Loucy (cell line): ENCODE measurements around the gene FOXJ3.

Experiments
- H2AFZ ChIP-seq: fragments of 200-600 bp; sonication (generic); 2 replicates; pipeline ENCODE4 v1.6.0; 2016; ENCODE audit warnings: antibody characterized with exemption, mild to moderate bottlenecking, low read length, moderate library complexity
- H3F3A ChIP-seq: fragments of 200-600 bp; 2 replicates; pipeline ENCODE4 v1.6.0; 2016; ENCODE audit warnings: antibody characterized with exemption, low read depth, mild to moderate bottlenecking
- H3K27me3 ChIP-seq: fragments of 200-600 bp; sonication (generic); 2 replicates; pipeline ENCODE4 v1.6.1; 2014; ENCODE audit warnings: low read length, mild to moderate bottlenecking; ENCODE audit not compliant: insufficient read depth, poor library complexity, severe bottlenecking
- H3K36me3 ChIP-seq: fragments of 200-600 bp; sonication (generic); 2 replicates; pipeline ENCODE4 v1.6.1; 2016; ENCODE audit warnings: low read length; ENCODE audit not compliant: insufficient read depth
- H3K4me1 ChIP-seq: fragments of 200-600 bp; sonication (generic); 2 replicates; pipeline ENCODE4 v1.5.1; 2014; ENCODE audit warnings: low read length, mild to moderate bottlenecking; ENCODE audit not compliant: insufficient read depth, poor library complexity, severe bottlenecking
- H3K4me2 ChIP-seq: fragments of 200-600 bp; sonication (generic); 2 replicates; pipeline ENCODE4 v1.6.0; 2014; ENCODE audit warnings: antibody characterized with exemption, low read length, low read depth, mild to moderate bottlenecking; ENCODE audit not compliant: poor library complexity, severe bottlenecking
- H3K4me3 ChIP-seq: fragments of 200-600 bp; sonication (generic); 2 replicates; pipeline ENCODE4 v1.5.1; 2014; ENCODE audit warnings: low read length, mild to moderate bottlenecking, mixed read lengths; ENCODE audit not compliant: poor library complexity, severe bottlenecking
- H3K79me2 ChIP-seq: fragments of 200-600 bp; sonication (generic); 2 replicates; pipeline ENCODE4 v1.6.1; 2014; ENCODE audit warnings: low read length; ENCODE audit not compliant: insufficient read depth
- H3K9ac ChIP-seq: fragments of 200-600 bp; sonication (generic); 2 replicates; pipeline ENCODE4 v1.6.0; 2014; ENCODE audit warnings: mild to moderate bottlenecking, low read depth, low read length, moderate library complexity; ENCODE audit not compliant: poor library complexity, severe bottlenecking
- H3K9me2 ChIP-seq: fragments of 200-600 bp; sonication (generic); replicated peaks from 2 replicates; pipeline ENCODE4 v1.6.1; 2016; ENCODE audit warnings: low read depth, low read length, mixed read lengths
- H3K9me3 ChIP-seq: fragments of 200-600 bp; sonication (generic); 2 replicates; pipeline ENCODE4 v1.6.1; 2014; ENCODE audit warnings: mild to moderate bottlenecking, antibody characterized with exemption, low read length, low read depth; ENCODE audit not compliant: insufficient read depth
- H4K20me1 ChIP-seq: fragments of 200-600 bp; sonication (generic); 2 replicates; pipeline ENCODE4 v1.6.0; 2014; ENCODE audit warnings: antibody characterized with exemption, low read length, mild to moderate bottlenecking; ENCODE audit not compliant: insufficient read depth, poor library complexity, severe bottlenecking
- CTCF ChIP-seq: fragments of 200-600 bp; sonication (generic); conservative IDR thresholded peaks from 2 replicates; pipeline ENCODE4 v1.5.1; 2014; ENCODE audit warnings: mild to moderate bottlenecking, antibody characterized with exemption, low read length
- EZH2phosphoT487 ChIP-seq: fragments of 200-600 bp; IDR thresholded peaks from 2 replicates; pipeline ENCODE4 v1.6.1; 2018; ENCODE audit warnings: antibody characterized with exemption, mild to moderate bottlenecking, moderate library complexity, borderline replicate concordance

The FOXJ3 gene

GRCh38 chr1:42358791-42359190 is 23.8 kb upstream of the FOXJ3 start:
- no peaks in the 10 kb centered on the region for H3K36me3 ChIP-seq
- no peak for TF ChIP-seq EZH2phosphoT487
- TF ChIP-seq CTCF, result no peak
- H3K4me3 ChIP-seq, result no peak overlapping the region

GRCh38 chr1:42350086-42350485 is 15.1 kb upstream of the FOXJ3 start:
- Histone ChIP-seq H2AFZ (no peak overlapping the region), H3K27me3 (no peaks in the 10 kb centered on the region), H3K9me2 (no peaks in the 10 kb centered on the region), H3F3A (no peaks in the 10 kb centered on the region), H3K36me3 (no peaks in the 10 kb centered on the region), H3K4me3 (no peak overlapping the region), H3K9ac (no peak overlapping the region), H4K20me1 (no peaks in the 10 kb centered on the region), H3K4me2 (no peak overlapping the region), H3K9me3 (no peaks in the 10 kb centered on the region), H3K4me1 (no peaks in the 10 kb centered on the region), H3K79me2 (no peaks in the 10 kb centered on the region)
- TF ChIP-seq CTCF, result no peak
- TF ChIP-seq EZH2phosphoT487, result no peak

More at GRCh38 chr1:42358791-42359190, 23.8 kb upstream of the FOXJ3 start:
- no peak overlapping the region for H3K4me2 ChIP-seq
- H3K9me2 ChIP-seq, result no peaks in the 10 kb centered on the region
- H3F3A ChIP-seq, result no peaks in the 10 kb centered on the region
- no peaks in the 10 kb centered on the region for H3K4me1 ChIP-seq
- no peaks in the 10 kb centered on the region for H4K20me1 ChIP-seq
- no peak overlapping the region for H3K9ac ChIP-seq
- no peak overlapping the region for H2AFZ ChIP-seq
- no peaks in the 10 kb centered on the region for H3K27me3 ChIP-seq
- H3K79me2 ChIP-seq, result no peaks in the 10 kb centered on the region
- H3K9me3 ChIP-seq, result no peaks in the 10 kb centered on the region

GRCh38 chr1:42348498-42348897 is 13.5 kb upstream of the FOXJ3 start:
- TF ChIP-seq EZH2phosphoT487, result no peak
- TF ChIP-seq CTCF, result no peak

More at GRCh38 chr1:42348498-42348897, 13.5 kb upstream of the FOXJ3 start:
- no peaks in the 10 kb centered on the region for H4K20me1 ChIP-seq
- no peaks in the 10 kb centered on the region for H3K27me3 ChIP-seq
- no peak overlapping the region for H3K4me2 ChIP-seq
- no peaks in the 10 kb centered on the region for H3F3A ChIP-seq
- H2AFZ ChIP-seq, result no peak overlapping the region
- no peaks in the 10 kb centered on the region for H3K9me3 ChIP-seq
- no peaks in the 10 kb centered on the region for H3K4me1 ChIP-seq
- no peak overlapping the region for H3K4me3 ChIP-seq
- H3K36me3 ChIP-seq, result no peaks in the 10 kb centered on the region
- no peak overlapping the region for H3K9ac ChIP-seq
- no peaks in the 10 kb centered on the region for H3K79me2 ChIP-seq
- no peaks in the 10 kb centered on the region for H3K9me2 ChIP-seq
